DND-41 (cell line): Measurements from ENCODE around the gene ATP6V0C.

ENCODE experiments used
- ATAC-seq: fragments of 200-7000 bp; cut with Tn5 transposase; 3 replicates; pipeline ENCODE4 v1.9.1; 2021; ENCODE audit warnings: low read depth; ENCODE audit not compliant: insufficient read depth
- DNase-seq: peaks from one replicate; pipeline ENCODE4 v3.0.0-alpha.2; 2020
- H2AFZ ChIP-seq: 2 replicates; pipeline ENCODE4 v1.6.0; 2012; ENCODE audit warnings: low read depth, low read length
- H3K27ac ChIP-seq: 2 replicates; pipeline ENCODE4 v1.5.1; 2012; ENCODE audit warnings: low read length, inconsistent platforms
- H3K27me3 ChIP-seq: fragments of 200-600 bp; sonication (generic); 2 replicates; pipeline ENCODE4 v1.6.0; 2012; ENCODE audit warnings: low read length, mild to moderate bottlenecking, inconsistent platforms; ENCODE audit not compliant: insufficient read depth, poor library complexity
- H3K36me3 ChIP-seq: 2 replicates; pipeline ENCODE4 v1.5.1; 2012; ENCODE audit warnings: low read length, inconsistent platforms; ENCODE audit not compliant: insufficient read depth
- H3K4me1 ChIP-seq: 2 replicates; pipeline ENCODE4 v1.5.1; 2012; ENCODE audit warnings: mild to moderate bottlenecking, low read length; ENCODE audit not compliant: insufficient read depth
- H3K4me2 ChIP-seq: 2 replicates; pipeline ENCODE4 v1.6.0; 2012; ENCODE audit warnings: mild to moderate bottlenecking, moderate library complexity, low read length, inconsistent platforms; ENCODE audit not compliant: insufficient read depth
- H3K4me3 ChIP-seq, 2 experiments: fragments of 200-600 bp in 1 of 2; shearing (Covaris generic) in 1 of 2; 2 replicates each; pipeline ENCODE4 v1.5.1; 2012 to 2016; ENCODE audit warnings: inconsistent platforms in 2 of 2, low read length in 2 of 2, mild to moderate bottlenecking in 2 of 2, low read depth in 1 of 2, moderate library complexity in 1 of 2
- H3K79me2 ChIP-seq: 2 replicates; pipeline ENCODE4 v1.6.0; 2012; ENCODE audit warnings: low read length, inconsistent platforms; ENCODE audit not compliant: insufficient read depth
- H3K9ac ChIP-seq: 2 replicates; pipeline ENCODE4 v1.6.0; 2012; ENCODE audit warnings: low read depth, mild to moderate bottlenecking, inconsistent platforms, low read length, moderate library complexity
- H3K9me3 ChIP-seq: 2 replicates; pipeline ENCODE4 v1.5.1; 2012; ENCODE audit warnings: low read length, moderate library complexity, mild to moderate bottlenecking, inconsistent platforms; ENCODE audit not compliant: insufficient read depth, severe bottlenecking
- H4K20me1 ChIP-seq: 2 replicates; pipeline ENCODE4 v1.6.0; 2012; ENCODE audit warnings: low read length; ENCODE audit not compliant: insufficient read depth
- EZH2 ChIP-seq: IDR thresholded peaks from 3 replicates; pipeline ENCODE4 v1.6.1; 2012; ENCODE audit warnings: borderline replicate concordance, low read depth, mild to moderate bottlenecking, moderate library complexity, low read length, inconsistent platforms; ENCODE audit not compliant: severe bottlenecking
- TF ChIP-seq, protein P1 (sequence below): IDR thresholded peaks from 2 replicates; pipeline ENCODE4 v1.5.1; 2012; ENCODE audit warnings: borderline replicate concordance, low read length, moderate library complexity, mild to moderate bottlenecking; ENCODE audit not compliant: poor library complexity, severe bottlenecking; ENCODE audit errors: extremely low read depth

Gene ATP6V0C

DNA sequence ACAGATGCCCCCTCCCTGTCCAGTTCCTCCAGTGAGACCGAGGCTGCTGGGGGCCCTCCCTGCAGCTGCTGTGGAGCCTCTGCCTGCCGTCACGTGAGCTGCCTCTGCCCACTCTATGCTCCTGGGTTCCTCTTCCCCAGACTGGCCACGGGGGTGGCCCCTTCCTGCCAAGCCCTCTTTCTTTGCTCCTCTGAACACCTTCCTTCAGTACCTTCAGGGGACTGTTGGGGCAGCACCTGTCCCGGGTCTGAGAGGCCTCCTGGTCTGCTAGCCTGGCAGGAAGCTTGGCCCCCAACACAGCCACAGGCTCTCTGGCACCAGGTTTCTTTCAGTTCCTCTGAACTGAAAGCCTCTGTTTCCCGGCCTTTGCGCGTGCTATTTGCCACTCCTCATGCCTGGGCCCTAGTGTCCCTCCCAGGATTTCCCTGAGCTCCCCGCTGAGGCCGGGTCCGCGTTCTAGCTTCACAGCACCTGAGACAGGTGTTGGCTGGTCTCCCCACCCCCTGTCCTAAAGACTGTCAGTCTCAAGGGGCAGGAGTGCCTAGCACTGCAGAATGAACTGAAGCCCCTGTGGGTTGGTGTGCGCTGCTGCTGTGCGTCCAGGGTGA, 6.6 kb upstream of the ATP6V0C start:
- Histone ChIP-seq H3K4me3 (no peak overlapping the region), H4K20me1 (peaks cover 6% of the 10 kb centered on the region), H2AFZ (no peak overlapping the region), H3K4me2 (no peak overlapping the region), H3K36me3 (peaks cover 5% of the 10 kb centered on the region), H3K27me3 (no peaks in the 10 kb centered on the region), H3K4me1 (no peaks in the 10 kb centered on the region), H3K9ac (no peak overlapping the region), H3K27ac (no peak overlapping the region), H3K9me3 (no peaks in the 10 kb centered on the region), H3K79me2 (no peaks in the 10 kb centered on the region)
- DNase-seq (no peak), ATAC-seq (no peak)
- no peak for TF ChIP-seq EZH2
- TF ChIP-seq, protein P1, sequence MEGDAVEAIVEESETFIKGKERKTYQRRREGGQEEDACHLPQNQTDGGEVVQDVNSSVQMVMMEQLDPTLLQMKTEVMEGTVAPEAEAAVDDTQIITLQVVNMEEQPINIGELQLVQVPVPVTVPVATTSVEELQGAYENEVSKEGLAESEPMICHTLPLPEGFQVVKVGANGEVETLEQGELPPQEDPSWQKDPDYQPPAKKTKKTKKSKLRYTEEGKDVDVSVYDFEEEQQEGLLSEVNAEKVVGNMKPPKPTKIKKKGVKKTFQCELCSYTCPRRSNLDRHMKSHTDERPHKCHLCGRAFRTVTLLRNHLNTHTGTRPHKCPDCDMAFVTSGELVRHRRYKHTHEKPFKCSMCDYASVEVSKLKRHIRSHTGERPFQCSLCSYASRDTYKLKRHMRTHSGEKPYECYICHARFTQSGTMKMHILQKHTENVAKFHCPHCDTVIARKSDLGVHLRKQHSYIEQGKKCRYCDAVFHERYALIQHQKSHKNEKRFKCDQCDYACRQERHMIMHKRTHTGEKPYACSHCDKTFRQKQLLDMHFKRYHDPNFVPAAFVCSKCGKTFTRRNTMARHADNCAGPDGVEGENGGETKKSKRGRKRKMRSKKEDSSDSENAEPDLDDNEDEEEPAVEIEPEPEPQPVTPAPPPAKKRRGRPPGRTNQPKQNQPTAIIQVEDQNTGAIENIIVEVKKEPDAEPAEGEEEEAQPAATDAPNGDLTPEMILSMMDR = no peak

DNA sequence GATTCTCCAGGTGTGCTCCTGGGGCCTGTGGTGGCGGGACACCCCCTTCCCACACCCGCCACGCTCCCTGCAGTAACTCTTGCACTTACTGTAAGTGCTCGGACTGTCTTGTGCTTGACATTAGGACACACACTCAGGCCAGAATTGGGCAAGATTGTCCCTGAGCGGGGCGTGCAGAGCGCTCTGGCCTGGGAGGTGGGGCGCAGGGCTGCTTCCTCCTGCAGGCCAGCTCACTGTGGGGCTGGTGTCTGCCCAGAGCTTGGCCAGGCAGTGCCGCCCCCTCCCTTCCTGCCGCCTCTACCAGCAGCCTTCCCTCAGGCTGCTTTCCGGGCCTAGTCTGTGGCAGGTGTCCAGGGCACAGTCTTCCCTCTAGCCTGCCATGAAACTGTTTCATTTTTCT, 6.1 kb upstream of the ATP6V0C start:
- Histone ChIP-seq H3K4me3 (no peak overlapping the region), H3K4me2 (no peak overlapping the region), H3K27ac (no peak overlapping the region), H3K27me3 (no peaks in the 10 kb centered on the region), H3K36me3 (no peaks in the 10 kb centered on the region; the same call in 1 of the 2 replicates), H3K4me1 (peaks cover 2% of the 10 kb centered on the region), H3K9me3 (no peaks in the 10 kb centered on the region), H2AFZ (no peak overlapping the region), H3K79me2 (no peaks in the 10 kb centered on the region), H3K9ac (no peak overlapping the region), H4K20me1 (peaks cover under 1% of the 10 kb centered on the region; the same call in 1 of the 2 replicates)
- no peak for DNase-seq
- ATAC-seq = no peak
- TF ChIP-seq, protein P1 = no peak
- no peak for TF ChIP-seq EZH2

DNA sequence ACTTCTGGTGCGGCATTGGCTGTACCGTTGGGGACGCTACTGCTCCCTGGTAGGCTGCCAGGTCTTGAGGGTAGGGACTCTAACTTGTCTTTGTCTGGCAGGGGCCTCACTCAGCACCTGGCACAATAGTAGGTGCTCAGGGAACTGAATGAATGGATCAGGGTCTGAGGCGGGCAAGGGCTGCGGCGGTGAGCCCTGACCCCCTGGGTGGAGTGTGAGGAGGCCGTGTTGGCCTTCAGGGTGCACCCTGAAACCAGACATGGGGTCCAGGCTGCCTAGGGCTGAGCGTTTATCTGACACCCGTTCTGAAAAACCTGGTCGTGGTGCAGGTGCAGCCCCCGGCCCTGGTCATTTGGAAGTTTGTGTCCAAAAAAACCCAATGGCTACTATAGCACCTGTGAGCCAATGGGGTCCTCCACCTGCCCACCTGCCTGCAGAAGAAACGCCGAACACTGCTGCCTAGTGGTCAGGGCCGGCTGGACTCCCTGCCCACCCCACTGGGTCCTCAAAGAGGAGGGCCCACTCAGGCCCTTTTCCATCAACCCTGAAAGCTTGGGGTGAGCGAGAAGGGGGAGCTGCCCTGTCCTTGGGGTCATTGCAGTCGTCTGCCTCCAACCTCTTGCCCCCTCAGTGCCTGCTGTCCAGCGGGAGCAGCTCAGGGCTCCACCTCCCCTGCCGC, 4.9 kb upstream of the ATP6V0C start:
- no peaks in the 10 kb centered on the region for H3K27me3 ChIP-seq
- no peak overlapping the region for H2AFZ ChIP-seq
- no peak overlapping the region for H3K9ac ChIP-seq
- DNase-seq (no peak), ATAC-seq (no peak)
- no peak overlapping the region for H3K27ac ChIP-seq
- H3K9me3 ChIP-seq = no peaks in the 10 kb centered on the region
- H4K20me1 ChIP-seq = no peaks in the 10 kb centered on the region
- H3K4me2 ChIP-seq = no peak overlapping the region
- H3K4me3 ChIP-seq = no peak overlapping the region
- TF ChIP-seq, protein P1 = no peak
- TF ChIP-seq EZH2 = no peak
- H3K79me2 ChIP-seq = peaks cover under 1% of the 10 kb centered on the region
- peaks cover 10% of the 10 kb centered on the region for H3K4me1 ChIP-seq
- H3K36me3 ChIP-seq = no peaks in the 10 kb centered on the region; the same call in 1 of the 2 replicates
